Mucosa of rectum (tissue), 2 donors: ENCODE results near the gene KRTAP1-1.
"Not testable (repeated sequence)": the region's sequence is repeated elsewhere in the genome, so short reads cannot be mapped to it uniquely, and the experiment has no call there.

Source experiments
- H3K27ac ChIP-seq, 2 donors: one replicate each; pipeline ENCODE4 v1.7.0; 2013; ENCODE audit warnings: inconsistent platforms in 2 of 2, low read depth in 2 of 2, low read length in 2 of 2
- H3K27me3 ChIP-seq, 2 donors: one replicate each; pipeline ENCODE4 v1.7.0; 2013; ENCODE audit warnings: low read length in 2 of 2; ENCODE audit not compliant: control insufficient read depth in 2 of 2, insufficient read depth in 2 of 2
- H3K36me3 ChIP-seq, 2 donors: one replicate each; pipeline ENCODE4 v1.7.0; 2013; ENCODE audit warnings: low read length in 2 of 2; ENCODE audit not compliant: control insufficient read depth in 2 of 2, insufficient read depth in 2 of 2
- H3K4me1 ChIP-seq, 2 donors: one replicate each; pipeline ENCODE4 v1.7.0; 2013; ENCODE audit warnings: low read length in 2 of 2, mild to moderate bottlenecking in 1 of 2; ENCODE audit not compliant: control insufficient read depth in 2 of 2, insufficient read depth in 2 of 2
- H3K4me3 ChIP-seq, 2 donors: one replicate each; pipeline ENCODE4 v1.7.0; 2013; ENCODE audit warnings: low read length in 2 of 2
- H3K9ac ChIP-seq, 2 donors: one replicate each; pipeline ENCODE4 v1.7.0; 2013; ENCODE audit warnings: low read length in 2 of 2, low read depth in 1 of 2, mild to moderate bottlenecking in 1 of 2
- H3K9me3 ChIP-seq, 2 donors: one replicate each; pipeline ENCODE4 v1.7.0; 2013; ENCODE audit warnings: low read length in 2 of 2; ENCODE audit not compliant: control insufficient read depth in 2 of 2
- donor health status: healthy.
- donor health status: Normal muscosa, but diverticular disease.

KRTAP1-1 gene, protein sequence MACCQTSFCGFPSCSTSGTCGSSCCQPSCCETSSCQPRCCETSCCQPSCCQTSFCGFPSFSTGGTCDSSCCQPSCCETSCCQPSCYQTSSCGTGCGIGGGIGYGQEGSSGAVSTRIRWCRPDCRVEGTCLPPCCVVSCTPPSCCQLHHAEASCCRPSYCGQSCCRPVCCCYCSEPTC

DNA sequence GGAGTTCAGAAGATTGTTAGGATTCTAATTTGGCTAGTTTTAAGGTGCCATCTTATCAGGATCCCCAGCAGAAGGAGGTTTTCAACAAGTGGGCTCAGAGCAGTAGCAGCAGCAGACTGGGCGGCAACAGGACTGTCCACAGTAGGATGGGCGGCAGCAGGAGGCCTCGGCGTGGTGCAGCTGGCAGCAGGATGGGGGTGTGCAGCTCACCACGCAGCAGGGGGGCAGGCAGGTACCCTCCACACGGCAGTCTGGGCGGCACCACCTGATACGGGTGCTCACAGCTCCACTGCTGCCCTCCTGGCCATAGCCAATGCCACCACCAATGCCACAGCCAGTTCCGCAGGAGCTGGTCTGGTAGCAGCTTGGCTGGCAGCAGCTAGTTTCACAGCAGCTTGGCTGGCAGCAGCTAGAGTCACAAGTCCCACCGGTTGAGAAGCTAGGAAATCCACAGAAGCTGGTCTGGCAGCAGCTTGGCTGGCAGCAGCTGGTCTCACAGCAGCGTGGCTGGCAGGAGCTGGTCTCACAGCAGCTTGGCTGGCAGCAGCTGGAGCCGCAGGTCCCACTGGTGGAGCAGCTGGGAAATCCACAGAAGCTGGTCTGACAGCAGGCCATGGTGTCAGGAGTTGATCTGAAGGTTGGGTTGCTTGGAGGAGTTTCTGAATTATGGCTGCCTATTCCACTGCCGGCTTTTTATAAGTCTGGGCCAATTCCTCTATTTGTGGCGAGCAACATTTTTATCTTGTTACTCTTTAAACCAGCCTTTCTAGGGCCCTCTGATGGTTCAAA lies at the start of gene KRTAP1-1:
TSS of gene KRTAP1-1 (minus strand) at position 668 of the 789 bp plus-strand sequence. CDS start at position 615, 53 bp downstream.
- H3K27ac ChIP-seq, H3K4me3 ChIP-seq, H3K9ac ChIP-seq, H3K36me3 ChIP-seq, H3K4me1 ChIP-seq, H3K9me3 ChIP-seq, H3K27me3 ChIP-seq: not testable (repeated sequence)

DNA sequence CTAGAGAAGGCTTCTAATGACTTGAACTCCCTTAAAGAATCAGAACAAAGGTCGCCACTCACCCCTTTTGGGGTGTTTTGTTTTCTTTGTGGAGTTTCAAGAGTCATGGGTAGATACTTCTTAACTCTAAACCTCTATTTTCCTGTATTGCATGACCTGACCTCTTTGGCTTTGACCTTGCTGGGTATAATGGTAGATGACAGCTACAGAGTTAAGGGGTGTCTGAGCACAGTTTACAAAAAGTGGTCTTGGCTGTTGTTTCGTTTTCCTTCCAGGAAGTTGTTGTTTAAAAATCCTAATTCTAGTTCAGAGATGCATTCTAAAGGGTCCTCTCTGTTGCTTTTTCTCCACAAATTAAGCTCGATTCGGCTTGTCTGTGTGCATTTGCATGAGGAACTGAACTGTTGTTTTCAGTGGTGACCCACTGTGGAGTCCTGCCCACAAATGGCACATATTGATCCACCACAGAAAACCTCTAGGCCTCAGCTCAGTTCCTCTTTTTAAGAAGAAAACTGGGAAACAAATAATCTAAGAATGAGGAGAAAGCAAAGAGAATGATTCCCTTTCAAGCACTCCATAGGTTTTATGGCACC lies 47.6 kb upstream of the KRTAP1-1 start:
- not testable (repeated sequence) for H3K36me3 ChIP-seq, H3K9me3 ChIP-seq, H3K4me1 ChIP-seq, H3K27me3 ChIP-seq, H3K4me3 ChIP-seq, H3K27ac ChIP-seq, H3K9ac ChIP-seq

DNA sequence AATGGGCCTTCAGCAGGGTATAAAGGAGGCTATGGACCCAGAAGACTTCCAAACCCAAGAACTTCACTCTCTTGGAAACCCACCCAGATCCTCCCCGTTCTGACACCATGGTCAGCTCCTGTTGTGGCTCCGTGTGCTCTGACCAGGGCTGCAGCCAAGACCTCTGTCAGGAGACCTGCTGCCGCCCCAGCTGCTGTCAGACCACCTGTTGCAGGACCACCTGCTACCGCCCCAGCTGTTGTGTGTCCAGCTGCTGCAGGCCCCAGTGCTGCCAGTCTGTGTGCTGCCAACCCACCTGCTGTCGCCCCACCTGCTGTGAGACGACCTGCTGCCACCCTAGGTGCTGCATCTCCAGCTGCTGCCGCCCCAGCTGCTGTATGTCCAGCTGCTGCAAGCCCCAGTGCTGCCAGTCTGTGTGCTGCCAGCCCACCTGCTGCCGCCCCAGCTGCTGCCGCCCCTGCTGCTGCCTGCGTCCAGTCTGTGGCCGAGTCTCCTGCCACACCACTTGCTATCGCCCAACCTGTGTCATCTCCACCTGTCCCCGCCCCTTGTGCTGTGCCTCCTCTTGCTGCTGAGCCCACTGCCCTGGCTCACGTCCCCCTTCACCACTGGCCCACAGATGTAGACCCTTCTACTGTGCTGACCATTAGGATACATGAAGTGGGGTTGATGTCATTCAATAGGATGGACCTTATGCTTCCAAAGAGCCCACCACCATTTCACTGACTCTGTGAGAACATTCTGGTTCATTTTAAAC lies 43.0 kb upstream of the KRTAP1-1 start, which contains the start of gene KRTAP4-7:
TSS of gene KRTAP4-7 (plus strand) at position 51 of the 757 bp plus-strand sequence. CDS start at position 108, 57 bp downstream.
- not testable (repeated sequence) for H3K9me3 ChIP-seq

DNA sequence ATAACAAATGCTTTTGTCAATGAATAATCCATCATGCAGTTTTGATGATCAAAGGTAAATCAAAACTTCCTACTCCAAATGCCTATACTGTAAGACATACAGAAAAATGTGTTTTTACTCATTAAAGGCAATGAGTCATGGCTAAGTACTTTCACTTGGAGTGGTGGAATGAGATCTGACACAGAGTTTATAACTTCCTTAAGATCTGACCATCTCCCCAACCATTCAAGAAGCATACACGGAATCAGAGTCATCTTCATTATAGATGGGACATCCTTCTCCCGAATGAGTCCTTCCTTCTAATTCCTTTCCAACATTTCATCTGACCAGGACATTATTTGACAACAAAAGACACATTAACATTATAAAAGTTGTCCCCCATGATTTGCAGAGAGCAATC lies 42.2 kb upstream of the KRTAP1-1 start:
- H3K4me1 ChIP-seq, H3K9ac ChIP-seq, H3K27ac ChIP-seq: not testable (repeated sequence)

More for the DNA sequence above, 43.0 kb upstream of the KRTAP1-1 start, which contains the start of gene KRTAP4-7:
- not testable (repeated sequence) for H3K9ac ChIP-seq, H3K36me3 ChIP-seq, H3K27ac ChIP-seq, H3K4me3 ChIP-seq, H3K27me3 ChIP-seq, H3K4me1 ChIP-seq

GRCh38 chr17:41082626-41083025 lies 41.4 kb upstream of the KRTAP1-1 start:
- Histone ChIP-seq H3K4me1 (no peaks in the 10 kb centered on the region), H3K27me3 (peaks cover 0 to under 1% of the 10 kb centered on the region in 2 donors), H3K4me3 (no peak overlapping the region), H3K9me3 (no peaks in the 10 kb centered on the region), H3K36me3 (no peaks in the 10 kb centered on the region), H3K27ac (no peak overlapping the region), H3K9ac (no peak overlapping the region)

More for the DNA sequence above, 42.2 kb upstream of the KRTAP1-1 start:
- not testable (repeated sequence) for H3K4me3 ChIP-seq, H3K27me3 ChIP-seq, H3K9me3 ChIP-seq, H3K36me3 ChIP-seq

GRCh38 chr17:41076788-41077187 lies 35.5 kb upstream of the KRTAP1-1 start:
- H3K27me3 ChIP-seq, result peaks cover 3% of the 10 kb centered on the region in 2 donors
- H3K9me3 ChIP-seq, result no peaks in the 10 kb centered on the region
- no peak overlapping the region for H3K27ac ChIP-seq
- no peaks in the 10 kb centered on the region for H3K4me1 ChIP-seq
- H3K4me3 ChIP-seq, result no peak overlapping the region
- H3K9ac ChIP-seq, result no peak overlapping the region
- H3K36me3 ChIP-seq, result no peaks in the 10 kb centered on the region

DNA sequence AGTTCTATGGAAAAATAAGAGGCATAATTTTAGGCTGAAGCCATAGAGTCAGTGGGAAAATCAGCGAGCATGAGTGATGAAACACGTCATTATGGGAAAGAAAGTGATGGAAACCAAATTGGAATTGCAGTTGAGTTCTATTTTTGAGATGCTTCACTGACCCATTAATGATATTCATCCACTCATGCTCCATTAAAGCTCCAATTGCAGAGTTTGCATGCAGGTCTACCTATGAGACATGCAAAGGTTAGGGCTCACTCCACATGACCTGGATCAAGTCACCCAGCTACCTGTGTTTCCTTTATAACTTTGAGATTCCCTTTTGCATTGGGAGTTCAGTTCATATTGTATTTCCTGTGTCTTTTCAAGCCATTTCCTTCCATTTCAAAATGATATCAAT lies 32.4 kb upstream of the KRTAP1-1 start:
- peaks cover 3% of the 10 kb centered on the region in 2 donors for H3K27me3 ChIP-seq
- H3K9ac ChIP-seq, result no peak overlapping the region
- H3K9me3 ChIP-seq, result no peaks in the 10 kb centered on the region
- H3K4me3 ChIP-seq, result no peak overlapping the region
- no peaks in the 10 kb centered on the region for H3K4me1 ChIP-seq
- H3K36me3 ChIP-seq, result no peaks in the 10 kb centered on the region
- H3K27ac ChIP-seq, result no peak overlapping the region

- Histone ChIP-seq H3K4me3 (no peak overlapping the region), H3K27ac (no peak overlapping the region), H3K27me3 (peaks cover 0 to 3% of the 10 kb centered on the region in 2 donors), H3K9ac (no peak overlapping the region), H3K4me1 (no peaks in the 10 kb centered on the region), H3K36me3 (no peaks in the 10 kb centered on the region), H3K9me3 (no peaks in the 10 kb centered on the region)
These were observed 30.5 kb upstream of the KRTAP1-1 start for GRCh38 chr17:41071606-41072360.

DNA sequence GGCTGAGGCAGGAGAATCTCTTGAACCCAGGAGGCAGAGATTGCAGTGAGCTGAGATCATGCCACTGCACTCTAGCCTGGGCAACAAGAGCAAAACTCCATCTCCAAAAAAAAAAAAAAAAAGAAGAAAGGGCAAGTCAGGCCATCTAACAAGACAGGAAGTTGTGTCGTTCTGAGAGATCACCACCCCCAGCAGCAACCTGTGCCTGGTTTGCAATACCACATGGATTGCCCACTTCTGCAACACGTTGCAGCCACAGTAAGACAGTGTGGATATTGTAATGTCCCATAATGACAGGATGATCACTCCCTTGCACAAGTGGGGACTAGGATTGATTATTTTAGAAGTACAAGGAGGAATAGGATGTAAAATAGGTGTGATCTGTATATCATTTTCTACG lies 27.8 kb upstream of the KRTAP1-1 start:
- Histone ChIP-seq H3K27me3 (no peaks in the 10 kb centered on the region), H3K27ac (no peak overlapping the region), H3K4me1 (no peaks in the 10 kb centered on the region), H3K9ac (no peak overlapping the region), H3K36me3 (no peaks in the 10 kb centered on the region), H3K4me3 (no peak overlapping the region), H3K9me3 (no peaks in the 10 kb centered on the region)
